Uterus (tissue), 4 donors: ENCODE data around the gene TOLLIP. TPM values are rescaled to one million over a fixed set of nuclear protein-coding genes. Genes with fewer than 3 reads are reported as not detected.
A peak's percentile ranks its signal among the peaks of the same experiment; 100 is the strongest.

Experiments
- DNase-seq, 2 donors: peaks; one replicate each; pipeline ENCODE4 v3.0.0-alpha.2; 2019 to 2020
- H3K27ac ChIP-seq, 2 donors: fragments of 200-600 bp; sonication (generic); 1 replicate in 1 of 2; 2 replicates in 1 of 2; pipeline ENCODE4 v1.5.1; 2016 to 2018
- H3K27me3 ChIP-seq, 2 donors: fragments of 200-600 bp; sonication (generic); one replicate each; pipeline ENCODE4 v1.5.1; 2018 to 2019; ENCODE audit warnings: control low read depth in 1 of 2
- H3K36me3 ChIP-seq, 2 donors: fragments of 200-600 bp; sonication (generic); one replicate each; pipeline ENCODE4 v1.5.1; 2019; ENCODE audit warnings: control low read depth in 1 of 2
- H3K4me1 ChIP-seq, 2 donors: fragments of 200-600 bp; sonication (generic); one replicate each; pipeline ENCODE4 v1.5.1; 2018 to 2019; ENCODE audit warnings: control low read depth in 1 of 2
- H3K4me3 ChIP-seq, 2 donors: fragments of 200-600 bp; sonication (generic); 1 replicate in 1 of 2; 2 replicates in 1 of 2; pipeline ENCODE4 v1.5.1; 2018 to 2019; ENCODE audit warnings: mild to moderate bottlenecking in 1 of 2
- H3K9me3 ChIP-seq, 2 donors: fragments of 200-600 bp; sonication (generic); one replicate each; pipeline ENCODE4 v1.5.1; 2019; ENCODE audit warnings: control low read depth in 1 of 2
- CTCF ChIP-seq, 4 experiments: fragments of 200-600 bp in 2 of 4; fragments of 450-650 bp in 2 of 4; sonication (generic) in 2 of 4; IDR thresholded peaks; one replicate each; pipeline ENCODE4 v1.5.1; 2016 to 2019; ENCODE audit warnings: antibody characterized with exemption in 4 of 4, mild to moderate bottlenecking in 2 of 4, moderate library complexity in 1 of 4
- POLR2A ChIP-seq, 2 donors: fragments of 450-650 bp; IDR thresholded peaks; one replicate each; pipeline ENCODE4 v1.6.1; 2016; ENCODE audit warnings: antibody characterized with exemption in 2 of 2, mild to moderate bottlenecking in 1 of 2, moderate library complexity in 1 of 2
- intact Hi-C: fragments of 100-400 bp; cut with DNase I; formaldehyde crosslinking; loops from one replicate; pipeline ENCODE4 v1.15.1; 2023; ENCODE audit warnings: low total_unique reads
- total RNA-seq, 4 donors: library from RNA; depleted of rRNA in 3 of 4; stranded (reverse); fragments of >200 nt in 3 of 4; gene quantifications; one replicate each; pipeline versions ENCODE4 v1.1.0 to v1.2.4, GENCODE V29; 2014 to 2023
- donor health status: DM: yes; HTN: yes; CAD: no.

TOLLIP gene
- total RNA-seq, 4 donors from 2014 or later: 5.9 to 86.8 (median 36.2) TPM

DNA sequence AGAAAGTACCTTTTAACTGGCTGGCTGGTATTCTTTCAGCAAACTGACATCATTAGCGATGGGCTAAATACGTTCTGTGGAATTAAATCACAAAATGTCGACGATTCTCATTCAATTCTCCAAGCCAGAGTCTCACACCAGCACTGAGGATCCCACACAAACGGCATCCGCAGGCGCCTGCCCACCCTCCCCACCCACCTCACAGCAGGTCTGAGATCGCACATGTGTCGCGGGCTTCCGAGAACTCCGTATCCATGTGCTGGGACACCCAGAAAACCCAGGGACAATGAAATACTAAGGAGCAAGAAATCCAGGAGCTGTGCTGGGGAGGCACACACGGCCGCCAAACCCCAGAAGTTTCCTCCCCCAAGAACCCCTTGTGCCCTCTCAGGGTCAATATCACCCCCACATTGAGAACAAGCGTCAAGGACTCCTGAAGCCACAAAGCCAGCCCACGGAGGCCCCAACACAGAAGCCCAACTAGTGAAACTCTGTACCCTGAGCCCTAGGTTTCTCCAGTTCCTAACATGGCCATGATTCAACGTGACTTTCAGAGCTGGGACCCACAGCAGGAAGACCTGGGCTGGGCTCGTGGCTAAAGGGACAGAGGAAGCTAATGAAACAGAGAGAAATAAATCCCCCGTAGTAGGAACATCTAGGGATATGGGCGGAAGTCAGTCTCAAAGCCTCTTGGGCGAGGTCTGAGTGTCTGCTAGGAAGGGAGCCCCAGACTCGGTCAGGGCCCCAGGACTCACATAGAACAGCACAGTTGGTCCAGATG lies 8.0 kb downstream of the TOLLIP start:
- Histone ChIP-seq H3K27ac (no peak overlapping the region), H3K36me3 (no peaks in the 10 kb centered on the region), H3K9me3 (no peaks in the 10 kb centered on the region), H3K4me1 (peaks cover 0 to 12% of the 10 kb centered on the region in 2 donors), H3K27me3 (no peaks in the 10 kb centered on the region), H3K4me3 (no peak overlapping the region)
- intact Hi-C loops: no loop called here
- TF ChIP-seq POLR2A (IDR thresholded peaks at IDR 0.05): no peak
- no peak for TF ChIP-seq CTCF (IDR thresholded peaks at IDR 0.05)
- no peak for DNase-seq

GRCh38 chr11:1300569-1301187 lies 8.8 kb downstream of the TOLLIP start:
- peaks cover 0 to 12% of the 10 kb centered on the region in 2 donors for H3K4me1 ChIP-seq
- TF ChIP-seq POLR2A (IDR thresholded peaks at IDR 0.05): no peak
- no peak for TF ChIP-seq CTCF (IDR thresholded peaks at IDR 0.05)
- H3K27ac ChIP-seq: peak overlapping the region; percentile 39 to 60
- no peak overlapping the region for H3K4me3 ChIP-seq
- DNase-seq: peak; percentile 13 to 14
- intact Hi-C loops: no loop called here
- no peaks in the 10 kb centered on the region for H3K27me3 ChIP-seq
- H3K9me3 ChIP-seq: no peaks in the 10 kb centered on the region
- H3K36me3 ChIP-seq: no peaks in the 10 kb centered on the region

GRCh38 chr11:1300121-1300520 lies 9.3 kb downstream of the TOLLIP start:
- Histone ChIP-seq H3K4me1 (peaks cover 0 to 12% of the 10 kb centered on the region in 2 donors), H3K9me3 (no peaks in the 10 kb centered on the region), H3K36me3 (no peaks in the 10 kb centered on the region), H3K27ac (peak overlapping the region; percentile 39 to 60), H3K4me3 (no peak overlapping the region), H3K27me3 (no peaks in the 10 kb centered on the region)
- no peak for TF ChIP-seq CTCF (IDR thresholded peaks at IDR 0.05)
- TF ChIP-seq POLR2A (IDR thresholded peaks at IDR 0.05): no peak
- no peak for DNase-seq
- intact Hi-C loops: no loop called here

- Histone ChIP-seq H3K4me3 (no peak overlapping the region), H3K27ac (peak overlapping the region; percentile 39 to 60), H3K27me3 (no peaks in the 10 kb centered on the region), H3K36me3 (no peaks in the 10 kb centered on the region), H3K4me1 (peaks cover 0 to 12% of the 10 kb centered on the region in 2 donors), H3K9me3 (no peaks in the 10 kb centered on the region)
- intact Hi-C loops: no loop called here
- TF ChIP-seq POLR2A (IDR thresholded peaks at IDR 0.05) (no peak), CTCF (IDR thresholded peaks at IDR 0.05) (no peak)
- peak; percentile 17 to 22 for DNase-seq
Observed at GRCh38 chr11:1299621-1300020, 9.8 kb downstream of the TOLLIP start.
